ENCODE data around the gene MMP24OS.

- TF ChIP-seq CTCF (conservative IDR thresholded peaks at IDR 0.05) (no peak), ZFX (IDR thresholded peaks at IDR 0.05) (no peak)
Observed at GRCh38 chr20:35237486-35237885, 40.4 kb downstream of the MMP24OS start.

All from C4-2B (cell line).